ENCODE data around the gene HRH3.

DNA sequence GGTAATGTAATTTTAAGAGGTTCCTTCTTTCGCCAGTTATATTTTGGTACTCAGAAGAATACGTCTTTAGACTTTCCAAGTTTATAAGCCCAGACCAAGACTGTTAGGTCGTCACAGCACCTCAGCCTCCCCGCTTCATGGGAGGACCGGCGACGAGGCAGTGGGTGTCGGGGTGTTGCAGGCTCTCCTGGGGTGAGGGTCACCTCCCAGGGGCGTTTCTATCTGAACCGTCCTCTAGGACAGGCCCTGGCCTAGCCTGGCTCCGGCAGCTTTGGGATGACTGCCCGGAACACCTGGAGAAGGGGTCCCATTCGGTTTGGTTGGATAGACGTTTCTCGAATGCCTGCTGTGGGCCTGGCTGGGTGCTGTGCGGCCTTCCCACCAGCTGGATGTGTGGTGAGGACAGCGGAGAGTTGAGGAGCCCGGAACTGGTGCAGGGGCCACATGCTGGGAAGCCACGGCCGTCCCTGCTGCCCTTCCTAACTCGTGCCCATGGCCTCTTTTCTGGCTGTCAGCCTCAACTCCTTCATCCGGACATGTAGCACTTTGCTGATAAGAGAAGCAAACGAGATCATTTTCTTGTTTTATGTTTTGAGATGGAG lies 19.3 kb upstream of the HRH3 start:
- TF ChIP-seq, protein P1, sequence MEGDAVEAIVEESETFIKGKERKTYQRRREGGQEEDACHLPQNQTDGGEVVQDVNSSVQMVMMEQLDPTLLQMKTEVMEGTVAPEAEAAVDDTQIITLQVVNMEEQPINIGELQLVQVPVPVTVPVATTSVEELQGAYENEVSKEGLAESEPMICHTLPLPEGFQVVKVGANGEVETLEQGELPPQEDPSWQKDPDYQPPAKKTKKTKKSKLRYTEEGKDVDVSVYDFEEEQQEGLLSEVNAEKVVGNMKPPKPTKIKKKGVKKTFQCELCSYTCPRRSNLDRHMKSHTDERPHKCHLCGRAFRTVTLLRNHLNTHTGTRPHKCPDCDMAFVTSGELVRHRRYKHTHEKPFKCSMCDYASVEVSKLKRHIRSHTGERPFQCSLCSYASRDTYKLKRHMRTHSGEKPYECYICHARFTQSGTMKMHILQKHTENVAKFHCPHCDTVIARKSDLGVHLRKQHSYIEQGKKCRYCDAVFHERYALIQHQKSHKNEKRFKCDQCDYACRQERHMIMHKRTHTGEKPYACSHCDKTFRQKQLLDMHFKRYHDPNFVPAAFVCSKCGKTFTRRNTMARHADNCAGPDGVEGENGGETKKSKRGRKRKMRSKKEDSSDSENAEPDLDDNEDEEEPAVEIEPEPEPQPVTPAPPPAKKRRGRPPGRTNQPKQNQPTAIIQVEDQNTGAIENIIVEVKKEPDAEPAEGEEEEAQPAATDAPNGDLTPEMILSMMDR (IDR thresholded peaks at IDR 0.05), result no peak
- TF ChIP-seq POLR2AphosphoS5 (IDR thresholded peaks at IDR 0.05) (no peak), POLR2A (IDR thresholded peaks at IDR 0.05) (no peak)
